H54 (cell line): ENCODE data around the gene FAM240A.

Source experiments
- DNase-seq: peaks from one replicate; pipeline ENCODE4 v3.0.0; 2011; ENCODE audit warnings: low spot score, mixed read lengths; ENCODE audit not compliant: insufficient read length
- FAIRE-seq: peaks from 3 replicates; lab custom pipeline; 2011; peaks lifted over from hg19 to GRCh38; lab: Jason Lieb, UNC
- POLR2A ChIP-seq: IDR thresholded peaks from 2 replicates; pipeline ENCODE4 v1.6.1; 2011; ENCODE audit warnings: low read depth, mild to moderate bottlenecking, low read length

FAM240A gene

GRCh38 chr3:46674031-46674845 is 61.9 kb downstream of the FAM240A start:
- no peak for TF ChIP-seq POLR2A
- DNase-seq (no peak), FAIRE-seq (no peak)

- no peak for TF ChIP-seq POLR2A
- DNase-seq = no peak
- FAIRE-seq = no peak
Measured at GRCh38 chr3:46675426-46675825, 63.1 kb downstream of the FAM240A start.
